ENCODE results near the gene MANEA.
"Not testable (repeated sequence)": the region's sequence is repeated elsewhere in the genome, so short reads cannot be mapped to it uniquely, and the experiment has no call there.

Gene MANEA

DNA sequence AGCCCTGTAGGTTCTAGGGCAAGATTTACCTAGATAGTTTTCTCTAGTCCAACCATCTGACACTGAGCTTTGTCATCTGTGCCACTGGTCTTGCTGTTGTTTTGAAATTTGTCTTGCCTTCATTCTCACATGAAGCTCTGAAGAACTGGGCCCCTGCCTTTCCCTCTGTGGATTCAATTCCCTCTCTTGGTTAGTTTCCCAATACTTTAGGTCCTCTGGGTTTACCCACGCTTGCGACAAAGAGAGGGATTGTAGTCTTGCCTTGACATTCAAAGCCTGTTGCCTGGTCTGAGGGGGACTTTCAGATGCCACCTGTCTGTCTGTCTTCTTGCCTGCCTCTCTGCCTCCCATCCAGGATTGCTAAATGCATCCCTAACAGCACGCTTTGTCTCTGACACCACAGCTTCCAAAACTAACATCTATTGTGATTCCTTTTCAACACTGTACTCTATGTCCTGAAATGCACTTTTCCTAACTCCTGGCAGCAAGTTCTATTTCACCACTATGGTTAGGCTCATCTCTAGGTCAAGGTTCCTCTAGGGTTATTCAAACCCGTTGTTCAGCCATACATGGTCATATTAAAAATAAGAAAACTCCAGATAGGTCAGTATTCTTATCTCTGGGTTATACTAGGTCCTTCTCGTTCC lies 25.5 kb upstream of the MANEA start:
- TF ChIP-seq, protein P1, sequence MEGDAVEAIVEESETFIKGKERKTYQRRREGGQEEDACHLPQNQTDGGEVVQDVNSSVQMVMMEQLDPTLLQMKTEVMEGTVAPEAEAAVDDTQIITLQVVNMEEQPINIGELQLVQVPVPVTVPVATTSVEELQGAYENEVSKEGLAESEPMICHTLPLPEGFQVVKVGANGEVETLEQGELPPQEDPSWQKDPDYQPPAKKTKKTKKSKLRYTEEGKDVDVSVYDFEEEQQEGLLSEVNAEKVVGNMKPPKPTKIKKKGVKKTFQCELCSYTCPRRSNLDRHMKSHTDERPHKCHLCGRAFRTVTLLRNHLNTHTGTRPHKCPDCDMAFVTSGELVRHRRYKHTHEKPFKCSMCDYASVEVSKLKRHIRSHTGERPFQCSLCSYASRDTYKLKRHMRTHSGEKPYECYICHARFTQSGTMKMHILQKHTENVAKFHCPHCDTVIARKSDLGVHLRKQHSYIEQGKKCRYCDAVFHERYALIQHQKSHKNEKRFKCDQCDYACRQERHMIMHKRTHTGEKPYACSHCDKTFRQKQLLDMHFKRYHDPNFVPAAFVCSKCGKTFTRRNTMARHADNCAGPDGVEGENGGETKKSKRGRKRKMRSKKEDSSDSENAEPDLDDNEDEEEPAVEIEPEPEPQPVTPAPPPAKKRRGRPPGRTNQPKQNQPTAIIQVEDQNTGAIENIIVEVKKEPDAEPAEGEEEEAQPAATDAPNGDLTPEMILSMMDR (IDR thresholded peaks at IDR 0.05; ENCODE audit: low read depth, low read length) = no peak
- Histone ChIP-seq H3K4me3 (ENCODE audit: low read depth, low read length) (no peak overlapping the region), H3K27ac (no peak overlapping the region), H3K36me3 (no peaks in the 10 kb centered on the region), H3K27me3 (ENCODE audit: insufficient read depth, low read depth, severe bottlenecking) (no peaks in the 10 kb centered on the region), H3K9me3 (ENCODE audit: severe bottlenecking) (no peaks in the 10 kb centered on the region)
- DNase-seq = no peak

DNA sequence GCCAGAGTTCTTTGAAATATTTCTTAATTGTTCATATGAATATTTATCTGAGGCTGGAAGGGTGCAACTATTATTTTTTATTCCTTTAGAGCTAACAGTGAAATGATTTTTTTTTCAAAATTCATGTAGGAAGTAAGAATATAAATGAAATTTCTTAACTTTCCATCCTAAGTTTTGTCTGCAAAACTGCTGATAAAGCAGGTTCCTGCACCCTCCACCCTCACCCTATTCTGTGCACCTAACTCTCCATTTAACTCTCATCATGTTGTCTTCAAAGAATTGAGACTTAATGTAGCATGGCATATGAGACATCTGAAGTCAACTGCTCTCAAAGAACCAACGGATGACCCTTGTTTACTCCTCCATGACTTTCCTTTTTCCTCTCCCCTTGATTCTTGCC lies 23.5 kb upstream of the MANEA start:
- H3K27me3 ChIP-seq (ENCODE audit: insufficient read depth, low read depth, severe bottlenecking) = no peaks in the 10 kb centered on the region
- TF ChIP-seq, protein P1 (IDR thresholded peaks at IDR 0.05; ENCODE audit: low read depth, low read length) = no peak
- H3K9me3 ChIP-seq (ENCODE audit: severe bottlenecking) = no peaks in the 10 kb centered on the region
- no peak overlapping the region for H3K27ac ChIP-seq
- H3K36me3 ChIP-seq = no peaks in the 10 kb centered on the region
- no peak overlapping the region for H3K4me3 ChIP-seq (ENCODE audit: low read depth, low read length)
- no peak for DNase-seq

DNA sequence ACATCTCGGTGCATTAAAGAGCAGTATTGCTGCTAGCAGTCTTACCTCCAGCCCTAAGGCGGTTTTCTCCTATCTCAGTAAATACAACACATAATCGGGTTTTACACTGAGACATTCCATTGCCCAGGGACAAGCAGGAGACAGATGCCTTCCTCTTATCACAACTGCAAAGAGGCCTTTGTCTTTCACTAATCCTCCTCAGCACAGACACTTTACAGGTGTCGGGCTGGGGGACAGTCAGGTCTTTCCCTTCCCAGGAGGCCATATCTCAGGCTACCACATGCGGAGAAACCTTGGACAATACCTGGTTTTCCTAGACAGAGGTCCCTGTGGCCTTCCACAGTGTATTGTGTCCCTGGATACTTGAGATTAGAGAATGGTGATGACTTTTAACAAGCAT lies 16.4 kb upstream of the MANEA start:
- not testable (repeated sequence) for H3K27ac ChIP-seq; H3K27me3 ChIP-seq (ENCODE audit: insufficient read depth, low read depth, severe bottlenecking); H3K36me3 ChIP-seq; H3K9me3 ChIP-seq (ENCODE audit: severe bottlenecking); H3K4me3 ChIP-seq (ENCODE audit: low read depth, low read length)
- peak; percentile 53 for DNase-seq

DNA sequence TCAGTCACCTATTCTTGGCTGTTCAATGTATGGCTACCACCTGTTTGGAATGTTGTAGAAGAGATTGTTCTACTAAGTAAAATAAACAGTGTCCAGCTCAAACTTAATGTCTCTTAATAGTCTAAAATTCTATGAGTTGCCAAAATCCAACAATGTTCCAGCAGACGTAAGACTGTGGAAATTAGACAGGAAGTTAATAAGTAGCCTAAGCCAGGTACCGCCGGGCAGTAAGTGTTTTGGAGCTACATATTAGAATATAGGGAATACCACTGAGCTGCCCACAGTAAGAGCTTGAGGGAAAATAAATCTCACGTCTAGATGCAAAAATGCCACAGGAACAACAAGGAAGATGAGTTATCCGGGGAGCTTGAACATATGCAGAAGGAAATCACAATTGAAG lies 7.8 kb upstream of the MANEA start:
- Histone ChIP-seq H3K9me3 (ENCODE audit: severe bottlenecking) (no peaks in the 10 kb centered on the region), H3K36me3 (no peaks in the 10 kb centered on the region), H3K4me3 (ENCODE audit: low read depth, low read length) (no peak overlapping the region), H3K27ac (no peak overlapping the region), H3K27me3 (ENCODE audit: insufficient read depth, low read depth, severe bottlenecking) (no peaks in the 10 kb centered on the region)
- TF ChIP-seq, protein P1 (IDR thresholded peaks at IDR 0.05; ENCODE audit: low read depth, low read length) = no peak
- no peak for DNase-seq

DNA sequence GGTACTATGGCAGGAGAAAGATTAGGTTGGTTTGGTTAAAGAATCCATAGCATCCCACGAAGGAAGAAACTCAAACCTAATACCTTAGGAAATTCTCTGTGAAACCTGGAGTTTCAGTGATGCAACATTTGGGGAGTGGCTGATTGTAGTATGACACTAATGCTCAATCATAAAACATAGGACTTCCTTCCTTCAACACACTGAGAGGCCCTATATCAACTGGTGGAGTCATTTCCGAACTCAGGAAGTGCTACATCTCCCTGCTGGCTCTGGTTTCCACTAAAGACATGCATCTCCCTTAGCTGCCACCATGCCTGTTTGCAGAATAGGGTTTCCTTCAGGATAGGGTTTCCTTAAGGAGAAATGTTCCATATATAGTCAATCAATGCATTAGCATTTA lies 5.2 kb upstream of the MANEA start:
- DNase-seq = no peak
- Histone ChIP-seq H3K27ac (no peak overlapping the region), H3K4me3 (ENCODE audit: low read depth, low read length) (no peak overlapping the region), H3K9me3 (ENCODE audit: severe bottlenecking) (no peaks in the 10 kb centered on the region), H3K36me3 (no peaks in the 10 kb centered on the region), H3K27me3 (ENCODE audit: insufficient read depth, low read depth, severe bottlenecking) (no peaks in the 10 kb centered on the region)
- TF ChIP-seq, protein P1 (IDR thresholded peaks at IDR 0.05; ENCODE audit: low read depth, low read length) = no peak

DNA sequence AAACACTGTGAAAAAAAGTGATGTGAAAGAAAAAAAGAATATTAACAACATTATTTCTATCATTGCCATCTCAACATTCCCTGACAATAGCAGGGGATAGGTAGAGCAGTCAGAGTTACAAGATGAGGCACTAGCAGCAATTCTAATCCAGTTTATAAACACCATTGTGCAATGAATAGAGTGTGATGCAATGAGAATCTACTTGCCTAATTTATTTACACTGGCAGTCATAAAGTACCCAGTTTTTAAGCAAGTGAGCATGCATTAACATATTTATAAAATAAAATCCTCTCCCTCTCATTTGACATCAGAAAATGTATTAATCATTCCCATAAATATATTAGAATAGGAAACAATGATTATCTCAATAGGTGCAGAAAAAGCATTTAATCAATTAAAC lies 2.5 kb upstream of the MANEA start:
- H3K4me3 ChIP-seq (ENCODE audit: low read depth, low read length) = no peak overlapping the region
- H3K9me3 ChIP-seq (ENCODE audit: severe bottlenecking) = no peaks in the 10 kb centered on the region
- TF ChIP-seq, protein P1 (IDR thresholded peaks at IDR 0.05; ENCODE audit: low read depth, low read length) = no peak
- no peak for DNase-seq
- H3K27me3 ChIP-seq (ENCODE audit: insufficient read depth, low read depth, severe bottlenecking) = no peaks in the 10 kb centered on the region
- H3K36me3 ChIP-seq = no peaks in the 10 kb centered on the region
- H3K27ac ChIP-seq = no peak overlapping the region
